Measurements from ENCODE around the gene GMCL1. TPM values are rescaled to one million over a fixed set of nuclear protein-coding genes. Genes with fewer than 3 reads are reported as not detected.

The GMCL1 gene
- total and polyA plus RNA-seq, 9 of the 15 experiments (the other 6 are each of a cell fraction or from before 2014, with no cell fraction given): 7.0 to 27.3 (median 15.4) TPM

GRCh38 chr2:69914164-69914949 is 84.9 kb downstream of the GMCL1 start (continued):
- peak; percentile 76; the same call in 1 of the 2 replicates for TF ChIP-seq HDAC8 (tag; IDR thresholded peaks at IDR 0.05)
- no peak for TF ChIP-seq ZNF668 (CRISPR knock-in tag; IDR thresholded peaks at IDR 0.05)
- TF ChIP-seq, protein P1, sequence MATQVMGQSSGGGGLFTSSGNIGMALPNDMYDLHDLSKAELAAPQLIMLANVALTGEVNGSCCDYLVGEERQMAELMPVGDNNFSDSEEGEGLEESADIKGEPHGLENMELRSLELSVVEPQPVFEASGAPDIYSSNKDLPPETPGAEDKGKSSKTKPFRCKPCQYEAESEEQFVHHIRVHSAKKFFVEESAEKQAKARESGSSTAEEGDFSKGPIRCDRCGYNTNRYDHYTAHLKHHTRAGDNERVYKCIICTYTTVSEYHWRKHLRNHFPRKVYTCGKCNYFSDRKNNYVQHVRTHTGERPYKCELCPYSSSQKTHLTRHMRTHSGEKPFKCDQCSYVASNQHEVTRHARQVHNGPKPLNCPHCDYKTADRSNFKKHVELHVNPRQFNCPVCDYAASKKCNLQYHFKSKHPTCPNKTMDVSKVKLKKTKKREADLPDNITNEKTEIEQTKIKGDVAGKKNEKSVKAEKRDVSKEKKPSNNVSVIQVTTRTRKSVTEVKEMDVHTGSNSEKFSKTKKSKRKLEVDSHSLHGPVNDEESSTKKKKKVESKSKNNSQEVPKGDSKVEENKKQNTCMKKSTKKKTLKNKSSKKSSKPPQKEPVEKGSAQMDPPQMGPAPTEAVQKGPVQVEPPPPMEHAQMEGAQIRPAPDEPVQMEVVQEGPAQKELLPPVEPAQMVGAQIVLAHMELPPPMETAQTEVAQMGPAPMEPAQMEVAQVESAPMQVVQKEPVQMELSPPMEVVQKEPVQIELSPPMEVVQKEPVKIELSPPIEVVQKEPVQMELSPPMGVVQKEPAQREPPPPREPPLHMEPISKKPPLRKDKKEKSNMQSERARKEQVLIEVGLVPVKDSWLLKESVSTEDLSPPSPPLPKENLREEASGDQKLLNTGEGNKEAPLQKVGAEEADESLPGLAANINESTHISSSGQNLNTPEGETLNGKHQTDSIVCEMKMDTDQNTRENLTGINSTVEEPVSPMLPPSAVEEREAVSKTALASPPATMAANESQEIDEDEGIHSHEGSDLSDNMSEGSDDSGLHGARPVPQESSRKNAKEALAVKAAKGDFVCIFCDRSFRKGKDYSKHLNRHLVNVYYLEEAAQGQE (IDR thresholded peaks at IDR 0.05; ENCODE audit: borderline replicate concordance): peak; percentile 76
- TF ChIP-seq, protein P1 (CRISPR knock-in tag; IDR thresholded peaks at IDR 0.05; ENCODE audit: low read depth): peak; percentile 62; the same call in 1 of the 2 replicates
- no peak for TF ChIP-seq ZNF253 (CRISPR knock-in tag; conservative IDR thresholded peaks at IDR 0.05)
- no peak for TF ChIP-seq ELF2 (CRISPR knock-in tag; IDR thresholded peaks at IDR 0.05)
- no peak for TF ChIP-seq CBFA2T2 (conservative IDR thresholded peaks at IDR 0.05)
- peak; percentile 60; the same call in 1 of the 2 replicates for TF ChIP-seq KLF13 (tag; IDR thresholded peaks at IDR 0.05; ENCODE audit: borderline replicate concordance, low read depth)
- peak; percentile 50 for TF ChIP-seq ZFP36 (IDR thresholded peaks at IDR 0.05; ENCODE audit: low read depth, low read length, partially characterized antibody)
- TF ChIP-seq NCOA4 (IDR thresholded peaks at IDR 0.05; ENCODE audit: partially characterized antibody): no peak
- peak; percentile 94 for TF ChIP-seq NKRF (IDR thresholded peaks at IDR 0.05; ENCODE audit: borderline replicate concordance)
- TF ChIP-seq POU5F1 (IDR thresholded peaks at IDR 0.05; ENCODE audit: borderline replicate concordance, low read depth, low read length, partially characterized antibody): no peak
- peak; percentile 67 for TF ChIP-seq PML (IDR thresholded peaks at IDR 0.05; ENCODE audit: low read length)
- peak; percentile 99 for TF ChIP-seq ATF7 (IDR thresholded peaks at IDR 0.05)
- no peak for TF ChIP-seq ETV6 (IDR thresholded peaks at IDR 0.05; ENCODE audit: borderline replicate concordance in 1 of 2, low read depth in 2 of 2, low read length in 1 of 2)
- TF ChIP-seq ETV6 (CRISPR knock-in tag; IDR thresholded peaks at IDR 0.05; ENCODE audit: borderline replicate concordance): no peak
- TF ChIP-seq IRF2 (CRISPR knock-in tag; IDR thresholded peaks at IDR 0.05): no peak
- no peak for TF ChIP-seq NR1H2 (CRISPR knock-in tag; IDR thresholded peaks at IDR 0.05)
- no peak for TF ChIP-seq ATF1 (CRISPR knock-in tag; IDR thresholded peaks at IDR 0.05)
- TF ChIP-seq ATF1 (tag; IDR thresholded peaks at IDR 0.05): peak; percentile 94
